Mesothelial cell of epicardium (in vitro differentiated cells): ENCODE results near the gene ASTN2. TPM values are rescaled to one million over a fixed set of nuclear protein-coding genes. Genes with fewer than 3 reads are reported as not detected.

Experiments
- DNase-seq, 2 experiments: peaks; one replicate each; pipeline ENCODE4 v3.0.0; 2021; ENCODE audit warnings: low spot score in 2 of 2; ENCODE audit not compliant: unreplicated experiment in 2 of 2
- H3K27ac Mint-ChIP-seq: 2 replicates; pipeline ENCODE4 v1.8.0; 2021; ENCODE audit warnings: mixed read lengths
- H3K27me3 Mint-ChIP-seq: 2 replicates; pipeline ENCODE4 v1.8.0; 2021; ENCODE audit warnings: low read depth, mixed read lengths
- H3K36me3 Mint-ChIP-seq: 2 replicates; pipeline ENCODE4 v1.8.0; 2021; ENCODE audit warnings: mixed read lengths
- H3K4me1 Mint-ChIP-seq: 2 replicates; pipeline ENCODE4 v1.8.0; 2021; ENCODE audit warnings: mixed read lengths
- H3K4me3 Mint-ChIP-seq: 2 replicates; pipeline ENCODE4 v1.8.0; 2021; ENCODE audit warnings: mild to moderate bottlenecking, moderate library complexity, mixed read lengths
- H3K9me3 Mint-ChIP-seq: 2 replicates; pipeline ENCODE4 v1.8.0; 2021; ENCODE audit warnings: mixed read lengths
- CTCF ChIP-seq: fragments of 200-600 bp; sonication (generic); IDR thresholded peaks from one replicate; pipeline ENCODE4 v1.5.0; 2021; ENCODE audit warnings: antibody characterized with exemption; ENCODE audit not compliant: unreplicated experiment
- total RNA-seq: library from RNA; stranded (reverse); gene quantifications from 3 replicates; pipeline ENCODE4 v1.2.1, GENCODE V29; 2021

ASTN2 gene
- total RNA-seq, 1 donor from 2014 or later, result 12.2 TPM

GRCh38 chr9:116656501-116656971, 758.3 kb downstream of the ASTN2 start:
- H3K27me3 Mint-ChIP-seq, result no peaks in the 10 kb centered on the region
- H3K27ac Mint-ChIP-seq, result no peak overlapping the region
- no peak overlapping the region for H3K4me3 Mint-ChIP-seq
- no peaks in the 10 kb centered on the region for H3K36me3 Mint-ChIP-seq
- H3K4me1 Mint-ChIP-seq, result peaks cover 5% of the 10 kb centered on the region
- H3K9me3 Mint-ChIP-seq, result no peaks in the 10 kb centered on the region
- no peak for DNase-seq
- no peak for TF ChIP-seq CTCF

DNA sequence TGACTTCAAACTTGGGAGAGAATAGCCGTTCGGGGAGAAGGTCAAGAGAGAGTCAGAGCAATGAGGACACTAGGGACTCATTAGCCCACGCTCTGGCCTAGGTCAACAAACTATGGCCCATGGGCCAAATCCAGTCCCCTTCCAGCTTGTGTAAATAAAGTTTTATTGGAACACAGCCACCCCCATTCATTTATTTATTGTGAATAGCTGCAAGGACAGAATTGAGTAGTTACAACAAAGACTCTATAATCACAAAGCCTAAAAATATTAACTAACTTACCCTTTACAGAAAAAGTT, 760.9 kb downstream of the ASTN2 start:
- H3K27me3 Mint-ChIP-seq, result peaks cover 2% of the 10 kb centered on the region
- no peaks in the 10 kb centered on the region for H3K4me1 Mint-ChIP-seq
- H3K9me3 Mint-ChIP-seq, result no peaks in the 10 kb centered on the region

DNA sequence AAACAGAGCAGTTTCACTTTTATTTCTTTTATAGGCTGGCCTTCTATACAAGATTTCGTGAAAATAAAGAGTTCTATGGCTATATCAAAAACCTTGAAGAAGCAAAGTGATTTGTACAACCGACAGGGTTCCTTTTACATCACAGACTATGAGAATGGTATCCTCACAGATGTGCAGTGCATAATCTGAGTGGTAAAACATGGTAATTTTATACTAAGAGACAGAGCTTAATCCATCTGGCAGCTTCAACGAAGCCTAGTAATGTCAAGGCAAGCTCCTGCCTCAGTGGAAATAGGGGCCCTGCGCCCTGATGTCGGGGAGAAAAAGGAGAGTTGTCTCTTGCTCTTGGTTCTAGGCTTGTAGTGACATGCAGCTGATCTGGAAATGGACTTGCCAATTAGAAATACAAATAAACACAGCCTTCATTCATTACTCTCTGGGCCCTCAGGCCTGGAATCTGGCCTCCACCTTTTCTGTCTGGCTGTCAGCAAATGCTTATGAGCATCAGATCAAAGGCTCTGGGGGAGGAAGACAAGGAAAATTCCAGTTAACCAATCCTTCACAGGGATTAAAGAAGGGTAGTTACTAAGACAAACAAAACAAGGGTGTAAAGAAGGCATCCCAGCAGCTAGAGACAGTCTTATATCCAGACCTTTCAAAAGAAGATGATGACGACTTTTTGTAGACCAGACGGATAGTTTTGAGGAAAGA, 761.4 kb downstream of the ASTN2 start:
- Mint-ChIP-seq H3K27me3 (peaks cover 2% of the 10 kb centered on the region), H3K9me3 (no peaks in the 10 kb centered on the region), H3K4me3 (no peak overlapping the region), H3K27ac (no peak overlapping the region), H3K4me1 (no peaks in the 10 kb centered on the region), H3K36me3 (peaks cover 10% of the 10 kb centered on the region)
- peak in 1 of 2 experiments; percentile 37 for DNase-seq
- TF ChIP-seq CTCF, result no peak

More for the DNA sequence above, 760.9 kb downstream of the ASTN2 start:
- peaks cover 10% of the 10 kb centered on the region for H3K36me3 Mint-ChIP-seq
- TF ChIP-seq CTCF, result no peak
- no peak overlapping the region for H3K27ac Mint-ChIP-seq
- DNase-seq, result no peak
- H3K4me3 Mint-ChIP-seq, result no peak overlapping the region

DNA sequence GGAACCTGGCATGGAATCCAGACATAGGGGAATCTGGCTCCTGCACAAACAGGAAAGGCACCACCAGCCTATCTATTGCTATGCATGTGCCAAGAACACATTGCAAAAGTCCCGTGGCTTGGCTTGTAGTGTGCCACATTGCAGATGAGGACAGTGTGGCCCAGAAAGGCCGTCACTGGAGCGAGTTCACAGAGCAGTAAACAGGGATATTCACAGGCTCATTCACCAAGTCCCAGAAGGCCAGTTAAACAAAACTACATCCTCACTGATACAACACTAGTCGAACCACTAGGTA, 767.4 kb downstream of the ASTN2 start:
- Mint-ChIP-seq H3K4me3 (no peak overlapping the region), H3K27ac (no peak overlapping the region), H3K36me3 (peaks cover 10% of the 10 kb centered on the region), H3K9me3 (no peaks in the 10 kb centered on the region), H3K4me1 (peaks cover 8% of the 10 kb centered on the region), H3K27me3 (peaks cover 4% of the 10 kb centered on the region)
- TF ChIP-seq CTCF, result no peak
- no peak for DNase-seq

- Mint-ChIP-seq H3K4me1 (peaks cover 8% of the 10 kb centered on the region), H3K27ac (no peak overlapping the region), H3K9me3 (no peaks in the 10 kb centered on the region), H3K36me3 (peaks cover 10% of the 10 kb centered on the region), H3K27me3 (peaks cover 4% of the 10 kb centered on the region), H3K4me3 (no peak overlapping the region)
- no peak for TF ChIP-seq CTCF
- DNase-seq, result no peak
These were observed 768.0 kb downstream of the ASTN2 start for GRCh38 chr9:116646661-116647514.
